Breast epithelium (tissue), 3 donors: ENCODE results near the gene KRTCAP2.

Source experiments
- CTCF ChIP-seq, 3 donors: fragments of 450-650 bp; IDR thresholded peaks; one replicate each; pipeline ENCODE4 v1.5.1; 2016 to 2017; ENCODE audit warnings: antibody characterized with exemption in 3 of 3, mild to moderate bottlenecking in 3 of 3, moderate library complexity in 3 of 3
- POLR2A ChIP-seq: fragments of 450-650 bp; IDR thresholded peaks from one replicate; pipeline ENCODE4 v1.6.1; 2016; ENCODE audit warnings: antibody characterized with exemption, mild to moderate bottlenecking, moderate library complexity
- POLR2AphosphoS5 ChIP-seq, 3 donors: sonication (generic); formaldehyde crosslinking; IDR thresholded peaks; one replicate each; pipeline ENCODE4 v1.6.1; 2017; ENCODE audit warnings: antibody characterized with exemption in 3 of 3

GRCh38 chr1:155177192-155177917, 4.3 kb upstream of the KRTCAP2 start:
- TF ChIP-seq POLR2A: no peak
- TF ChIP-seq POLR2AphosphoS5 (IDR thresholded peaks at IDR 0.05): peak in 1 of 3 donors; percentile 34
- no peak for TF ChIP-seq CTCF (IDR thresholded peaks at IDR 0.05)
